Fibroblast of mammary gland (primary cell): ENCODE results near the gene DNTTIP2.

Source experiments
- DNase-seq: peaks from one replicate; pipeline ENCODE4 v3.0.0-alpha.2; 2010; ENCODE audit warnings: low read depth
- H3K4me3 ChIP-seq: 2 replicates; pipeline ENCODE4 v1.5.1; 2011; ENCODE audit warnings: low read depth, mild to moderate bottlenecking, low read length, moderate library complexity; ENCODE audit not compliant: control insufficient read depth
- TF ChIP-seq, protein P1 (sequence below): conservative IDR thresholded peaks from 2 replicates; pipeline ENCODE4 v1.5.1; 2011; ENCODE audit warnings: low read depth, low read length, inconsistent platforms; ENCODE audit not compliant: control insufficient read depth, insufficient read depth

The DNTTIP2 gene

DNA sequence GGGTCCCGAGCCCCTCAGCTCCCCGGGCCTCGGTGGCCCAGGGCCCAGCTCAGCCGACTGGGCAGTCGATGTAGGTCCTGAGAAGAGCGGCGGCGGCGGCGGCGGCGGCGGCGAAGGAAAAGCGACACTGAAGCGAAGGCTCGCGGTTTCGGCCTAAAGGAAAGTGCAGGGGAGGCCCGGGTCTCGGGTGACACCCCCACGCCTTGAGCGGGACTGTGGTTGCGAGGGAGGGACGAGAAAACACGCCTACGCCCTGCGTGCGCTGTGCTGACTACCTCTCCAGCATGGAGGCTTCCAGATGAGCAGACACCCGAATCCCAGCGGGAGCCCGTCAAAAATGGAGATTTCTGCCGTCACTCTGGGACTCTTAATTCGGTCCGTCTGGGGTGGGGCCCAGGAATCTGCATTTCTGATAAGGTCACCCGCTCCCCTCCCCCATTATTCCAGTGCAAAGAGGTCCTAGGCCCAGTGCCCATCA lies 31.2 kb downstream of the DNTTIP2 start:
- H3K4me3 ChIP-seq: peak overlapping the region; percentile 77
- TF ChIP-seq, protein P1, sequence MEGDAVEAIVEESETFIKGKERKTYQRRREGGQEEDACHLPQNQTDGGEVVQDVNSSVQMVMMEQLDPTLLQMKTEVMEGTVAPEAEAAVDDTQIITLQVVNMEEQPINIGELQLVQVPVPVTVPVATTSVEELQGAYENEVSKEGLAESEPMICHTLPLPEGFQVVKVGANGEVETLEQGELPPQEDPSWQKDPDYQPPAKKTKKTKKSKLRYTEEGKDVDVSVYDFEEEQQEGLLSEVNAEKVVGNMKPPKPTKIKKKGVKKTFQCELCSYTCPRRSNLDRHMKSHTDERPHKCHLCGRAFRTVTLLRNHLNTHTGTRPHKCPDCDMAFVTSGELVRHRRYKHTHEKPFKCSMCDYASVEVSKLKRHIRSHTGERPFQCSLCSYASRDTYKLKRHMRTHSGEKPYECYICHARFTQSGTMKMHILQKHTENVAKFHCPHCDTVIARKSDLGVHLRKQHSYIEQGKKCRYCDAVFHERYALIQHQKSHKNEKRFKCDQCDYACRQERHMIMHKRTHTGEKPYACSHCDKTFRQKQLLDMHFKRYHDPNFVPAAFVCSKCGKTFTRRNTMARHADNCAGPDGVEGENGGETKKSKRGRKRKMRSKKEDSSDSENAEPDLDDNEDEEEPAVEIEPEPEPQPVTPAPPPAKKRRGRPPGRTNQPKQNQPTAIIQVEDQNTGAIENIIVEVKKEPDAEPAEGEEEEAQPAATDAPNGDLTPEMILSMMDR: no peak
- DNase-seq: peak; percentile 77

GRCh38 chr1:93846992-93847810 lies 31.8 kb downstream of the DNTTIP2 start:
- peak; percentile 84 for DNase-seq
- TF ChIP-seq, protein P1: no peak
- peak overlapping the region; percentile 77 for H3K4me3 ChIP-seq

DNA sequence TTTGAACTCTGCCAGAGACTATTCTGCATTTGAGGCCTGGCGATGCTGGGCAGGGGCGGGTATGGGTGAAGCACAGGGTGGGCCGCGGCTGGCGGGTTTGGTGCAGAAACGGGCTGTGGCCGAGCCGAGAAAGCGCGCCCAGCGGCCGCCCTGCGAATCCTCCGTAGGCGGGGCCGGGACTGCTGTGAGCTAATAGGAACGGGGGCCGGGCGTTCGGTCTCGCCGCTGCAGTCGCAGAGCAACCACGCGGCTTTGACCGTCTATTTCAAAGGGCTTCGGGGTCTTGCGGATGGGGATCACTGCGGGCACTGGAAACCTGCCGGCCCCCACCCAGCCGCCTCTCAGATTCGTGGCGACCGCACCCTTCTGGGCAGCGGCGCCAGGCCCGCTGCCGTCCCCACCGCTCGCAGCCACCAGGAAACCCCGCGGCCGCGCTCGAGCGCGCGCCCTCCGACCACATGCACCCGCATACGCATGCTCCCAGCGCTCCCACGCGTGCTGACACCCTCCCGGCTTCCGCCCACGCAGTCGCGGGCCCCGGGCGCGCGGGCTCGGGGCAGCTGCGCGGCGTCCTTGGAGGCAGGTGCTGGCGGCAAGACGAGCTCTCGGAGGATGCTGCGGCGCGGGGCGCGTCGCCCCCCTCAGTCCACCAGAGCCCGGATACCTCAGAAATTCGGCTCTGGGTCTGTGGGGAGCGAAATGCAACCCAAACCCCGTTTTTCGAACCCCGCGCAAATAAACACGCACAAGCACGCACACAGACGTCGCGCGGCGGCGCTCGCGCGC lies 32.6 kb downstream of the DNTTIP2 start:
- TF ChIP-seq, protein P1: no peak

DNA sequence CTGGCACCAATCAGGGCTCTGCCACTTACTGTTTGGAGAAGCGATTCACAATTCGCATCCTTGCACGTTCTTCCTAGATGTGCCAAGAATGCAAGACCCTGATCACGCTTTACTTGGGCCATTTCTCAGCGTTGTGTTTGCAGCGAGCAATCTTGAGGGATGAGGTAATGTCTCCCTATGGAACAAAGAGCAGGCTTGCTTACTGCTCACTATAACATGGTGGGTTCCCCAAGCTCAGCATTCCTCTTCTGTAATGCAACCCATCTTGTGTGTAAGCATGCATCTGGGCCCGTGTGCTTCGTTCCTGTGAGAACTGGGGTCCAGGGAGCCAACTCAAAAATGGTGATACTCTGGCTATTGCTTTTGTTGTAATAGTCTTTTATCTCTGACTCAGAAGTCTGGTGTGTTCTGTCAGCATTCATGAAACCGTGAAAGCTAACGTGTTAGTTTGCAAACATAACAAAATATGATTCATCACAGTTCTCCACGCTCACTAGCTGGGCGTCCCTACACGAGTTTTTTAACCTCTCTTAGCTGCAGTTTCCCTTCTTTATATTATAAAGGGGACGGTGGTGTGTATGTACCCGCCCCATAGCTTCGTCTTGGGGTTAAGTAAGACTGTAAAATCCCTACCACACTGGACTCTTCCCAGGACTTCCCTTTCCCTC lies 33.3 kb downstream of the DNTTIP2 start:
- peak; percentile 88 for DNase-seq
- peak overlapping the region; percentile 77 for H3K4me3 ChIP-seq
- TF ChIP-seq, protein P1: no peak

More for the DNA sequence above, 32.6 kb downstream of the DNTTIP2 start:
- H3K4me3 ChIP-seq: peak overlapping the region; percentile 77
- DNase-seq: peak; percentile 70

GRCh38 chr1:93844262-93845045 lies 34.6 kb downstream of the DNTTIP2 start:
- DNase-seq: peak; percentile 86
- TF ChIP-seq, protein P1: peak; percentile 95
- no peak overlapping the region for H3K4me3 ChIP-seq

- peak; percentile 69 for DNase-seq
- TF ChIP-seq, protein P1: no peak
- H3K4me3 ChIP-seq: no peak overlapping the region
These were observed 36.1 kb downstream of the DNTTIP2 start for GRCh38 chr1:93842750-93843500.
